ENCODE data around the gene DMXL2.
"Not testable (repeated sequence)": the region's sequence is repeated elsewhere in the genome, so short reads cannot be mapped to it uniquely, and the experiment has no call there.

DMXL2 gene

DNA sequence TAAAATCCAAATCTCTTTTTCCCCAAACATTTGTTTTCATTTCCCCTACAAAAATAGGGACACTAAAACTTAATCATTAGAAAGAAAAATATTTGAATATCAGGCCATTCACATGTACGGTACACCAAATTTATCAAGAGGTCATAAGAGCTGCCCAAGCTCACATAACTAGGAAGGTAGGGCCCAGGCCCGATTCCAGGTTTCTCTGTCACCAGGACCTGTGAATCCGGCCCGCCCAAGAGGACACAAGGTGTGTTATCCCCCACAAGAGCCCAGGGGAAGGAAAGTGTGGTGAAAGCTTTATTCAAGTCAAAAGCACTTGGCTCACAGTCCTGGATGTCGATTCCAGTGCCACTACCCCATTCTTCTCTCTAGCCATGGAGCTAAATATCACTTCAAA lies 130.6 kb downstream of the DMXL2 start:
- no peak for DNase-seq

GRCh38 chr15:51484781-51485180 lies 137.8 kb downstream of the DMXL2 start:
- no peak for DNase-seq

DNA sequence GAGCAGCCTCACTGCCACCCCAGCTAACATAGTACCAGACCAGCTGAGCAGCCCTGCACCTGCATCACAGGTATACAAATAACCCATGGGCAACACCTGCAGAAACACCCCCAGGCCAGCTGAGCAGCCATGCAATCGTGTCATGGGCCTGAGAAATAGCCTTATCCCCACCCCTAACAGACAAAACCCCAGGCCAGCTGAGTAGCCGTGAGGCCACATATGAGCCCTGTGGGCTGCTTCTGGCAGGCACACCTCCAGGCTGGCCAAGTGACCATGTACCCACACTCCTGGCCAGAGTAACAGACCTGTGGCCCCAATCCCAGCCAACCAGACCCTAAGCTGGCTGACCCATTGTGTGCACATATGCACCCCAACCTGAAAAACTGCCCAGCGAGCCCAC lies 138.6 kb downstream of the DMXL2 start:
- no peak for DNase-seq

DNA sequence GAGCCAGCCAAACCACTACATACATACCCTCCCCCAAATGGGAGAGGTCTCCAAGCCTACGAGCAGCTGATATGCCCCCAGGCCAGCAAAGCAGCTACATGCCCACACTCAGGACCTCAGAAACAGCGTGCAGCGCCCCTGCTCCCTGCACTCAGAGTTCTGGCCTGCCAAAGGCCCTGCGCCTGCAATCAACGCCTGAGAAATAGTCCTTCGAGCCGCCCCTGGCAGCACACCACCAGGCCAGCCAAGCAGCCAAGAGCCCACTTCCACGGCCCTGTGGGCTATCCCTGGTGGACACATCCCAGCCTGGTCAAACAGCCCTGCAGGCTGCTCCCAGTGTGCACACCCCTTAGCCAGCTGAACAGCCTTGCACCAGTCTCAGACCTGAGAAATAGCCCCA lies 139.1 kb downstream of the DMXL2 start:
- DNase-seq, result no peak

- DNase-seq, result no peak
Observed at GRCh38 chr15:51475736-51476135, 146.8 kb downstream of the DMXL2 start.

DNA sequence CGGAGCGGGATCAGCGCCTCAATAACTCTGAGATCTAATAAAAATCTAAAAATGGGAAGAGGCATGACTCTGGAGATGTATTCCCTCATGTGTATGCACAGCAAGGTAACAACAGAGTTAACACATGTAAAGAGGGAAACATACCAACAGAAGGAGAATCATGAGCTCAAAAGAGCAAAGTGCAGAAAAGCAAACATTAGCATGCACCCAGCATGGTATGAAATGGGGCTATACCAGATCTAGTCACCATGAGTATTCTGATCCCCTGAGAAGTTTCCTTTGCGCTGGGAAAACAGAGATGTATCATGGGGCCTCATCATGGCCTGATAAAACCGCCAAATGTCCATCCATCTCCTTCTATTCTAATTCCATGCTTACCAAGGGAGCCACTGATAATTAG lies 152.1 kb downstream of the DMXL2 start:
- no peak for DNase-seq

DNA sequence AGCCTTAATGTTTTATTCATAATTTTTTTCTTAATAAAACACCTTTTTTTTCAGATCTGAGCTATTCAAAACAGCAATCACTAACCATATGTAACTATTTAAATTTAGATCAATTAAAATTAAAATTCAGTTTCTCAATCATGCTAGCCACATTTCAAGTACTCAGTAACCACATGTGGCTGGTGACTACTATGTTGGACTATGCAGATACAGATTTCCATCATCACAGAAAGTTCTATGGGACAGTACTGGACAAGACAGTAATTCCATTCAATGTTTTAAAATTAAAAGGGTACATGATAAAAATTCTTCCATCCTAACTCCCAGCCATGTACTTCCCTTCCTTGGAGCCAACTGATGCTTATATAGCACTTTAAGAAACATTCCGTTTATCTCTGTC lies 161.8 kb downstream of the DMXL2 start:
- DNase-seq, result no peak

GRCh38 chr15:51450001-51450400 lies 172.6 kb downstream of the DMXL2 start:
- DNase-seq, result no peak

DNA sequence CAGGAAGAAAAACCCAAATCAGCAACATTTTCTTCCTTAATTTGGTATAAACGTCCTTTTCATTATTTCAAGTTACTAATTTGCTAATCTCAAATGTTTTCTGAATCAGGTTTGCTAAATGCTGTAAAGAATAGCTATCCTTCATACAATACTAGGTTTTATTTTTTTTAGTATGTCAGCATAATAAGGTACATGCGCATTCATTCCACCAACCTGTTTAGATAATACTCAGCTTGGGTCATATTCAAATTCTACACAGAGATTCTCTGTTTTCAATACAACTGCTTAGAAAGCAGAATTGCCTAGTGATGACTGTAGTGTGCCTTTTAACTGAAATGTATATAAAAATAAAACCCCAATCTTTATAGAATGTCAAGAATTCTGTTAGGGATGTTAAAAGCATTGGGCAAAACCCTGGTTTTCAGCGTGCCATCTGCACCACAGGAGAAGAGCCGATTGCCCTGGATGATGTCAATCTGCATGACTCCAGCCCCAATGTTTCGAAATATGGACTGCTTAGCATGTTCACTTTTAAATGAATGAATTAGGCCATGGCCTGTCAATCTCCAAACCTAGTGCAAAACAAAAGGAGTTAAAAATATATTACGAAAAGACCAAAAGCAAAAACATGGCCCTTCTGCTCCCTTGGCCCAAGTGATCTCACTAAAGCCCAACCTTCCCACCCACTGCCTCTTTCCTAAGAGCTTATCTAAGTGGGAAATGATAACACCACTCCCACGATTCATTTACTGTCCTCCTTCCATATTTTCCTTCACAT lies 173.8 kb downstream of the DMXL2 start:
- DNase-seq, result no peak

DNA sequence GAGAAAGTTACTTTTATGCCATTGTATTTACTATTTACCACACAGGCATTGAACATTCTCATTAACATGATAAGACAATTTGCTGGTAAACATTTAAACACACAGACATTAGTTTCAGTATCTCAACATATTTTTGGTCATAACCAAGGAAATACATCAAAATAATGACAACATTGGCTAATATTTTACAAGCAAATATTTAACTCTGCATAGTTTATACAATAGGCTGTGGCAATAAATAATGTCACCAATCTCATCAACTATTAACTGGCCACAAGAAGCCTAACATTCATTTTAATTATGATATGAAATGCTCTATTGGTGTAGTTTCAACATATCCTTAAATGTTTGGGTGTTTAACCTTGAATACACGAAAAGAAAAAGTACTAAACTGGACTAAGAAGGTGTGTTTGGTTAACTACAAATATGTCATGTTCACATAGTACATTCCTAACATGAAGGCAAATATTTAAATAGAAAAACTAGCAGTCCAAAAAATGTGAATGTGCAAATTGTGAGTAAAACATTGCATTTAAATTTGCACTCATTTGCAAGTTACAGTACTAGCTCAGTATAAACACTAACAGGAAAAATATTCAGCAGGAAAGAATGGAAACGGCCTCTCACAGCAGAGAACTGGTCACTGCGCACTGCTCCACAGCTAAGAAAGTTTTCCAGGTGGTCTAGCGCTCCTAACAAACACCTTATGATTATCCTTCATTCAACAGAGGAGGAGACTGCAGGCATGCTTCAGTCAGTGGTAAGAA lies 174.5 kb downstream of the DMXL2 start:
- DNase-seq, result no peak

- not testable (repeated sequence) for DNase-seq
Observed at GRCh38 chr15:51446029-51446744, 176.4 kb downstream of the DMXL2 start.

DNA sequence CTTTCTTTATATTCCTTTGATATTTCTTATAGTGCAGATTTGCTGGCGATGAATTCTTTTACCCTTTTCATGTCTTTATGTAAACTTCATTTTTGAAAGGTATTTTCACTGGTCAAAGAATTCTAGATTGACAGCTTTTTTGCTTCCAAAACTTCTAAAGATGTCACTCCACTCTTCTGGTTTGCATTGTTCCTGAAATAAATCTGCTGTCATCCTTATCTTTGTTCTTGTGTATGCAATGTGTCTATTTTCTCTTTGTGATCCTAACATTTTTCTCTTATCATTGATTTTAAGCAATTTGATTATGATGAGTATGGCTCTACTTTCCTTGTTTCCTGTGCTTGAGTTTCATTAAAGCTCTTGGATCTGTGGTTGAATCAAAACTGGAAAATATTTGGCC lies 177.8 kb downstream of the DMXL2 start:
- no peak for DNase-seq

DNA sequence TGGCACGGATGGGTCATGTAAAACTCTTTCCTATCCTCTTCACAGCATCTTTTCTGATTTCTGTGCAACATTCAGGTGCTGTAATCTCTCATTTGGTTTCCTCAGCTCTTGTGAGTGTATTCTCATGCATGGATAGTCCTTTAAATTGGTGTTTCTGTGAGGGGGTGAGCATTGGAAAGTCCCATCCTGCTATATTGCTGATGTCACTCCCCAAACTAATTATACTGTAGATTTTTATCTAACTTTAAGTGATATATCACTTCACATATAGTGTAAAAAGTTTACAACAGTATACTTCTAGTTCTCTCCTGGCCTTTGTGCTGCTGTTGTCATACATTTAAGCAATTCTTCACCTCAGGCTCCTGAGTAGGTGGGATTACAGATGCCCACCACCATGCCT lies 178.5 kb downstream of the DMXL2 start:
- DNase-seq, result no peak

DNA sequence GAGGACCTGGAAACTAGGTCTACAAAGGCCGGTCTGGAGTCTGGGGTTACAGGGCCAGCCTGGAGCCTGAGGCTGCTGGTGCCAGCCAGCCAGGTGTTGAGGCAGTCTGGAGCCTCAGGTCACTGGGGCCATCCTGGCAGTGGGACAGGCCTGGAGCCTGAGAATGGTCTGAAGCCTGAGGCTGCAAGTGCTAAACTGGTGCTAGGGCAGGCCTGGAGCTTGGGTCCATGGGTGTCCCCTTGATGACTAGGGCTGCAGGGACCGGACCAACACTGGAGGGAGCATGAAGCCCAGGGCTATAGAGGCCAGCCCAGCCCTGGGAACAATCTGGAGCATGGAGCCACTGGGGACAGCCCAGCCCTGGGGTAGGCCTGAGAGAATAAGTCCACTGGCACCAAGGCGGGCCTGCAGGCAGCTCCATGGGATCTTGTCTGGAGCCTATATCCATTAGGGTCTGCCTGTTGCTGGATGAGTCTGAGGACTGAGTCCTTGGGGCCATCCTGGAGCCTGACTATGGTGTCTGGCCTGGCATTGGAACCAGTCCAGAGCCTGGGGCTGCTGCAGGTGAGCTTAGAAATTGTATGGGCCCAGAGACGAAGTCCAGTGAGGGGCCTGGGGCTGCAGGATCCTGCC lies 179.2 kb downstream of the DMXL2 start:
- no peak for DNase-seq

DNA sequence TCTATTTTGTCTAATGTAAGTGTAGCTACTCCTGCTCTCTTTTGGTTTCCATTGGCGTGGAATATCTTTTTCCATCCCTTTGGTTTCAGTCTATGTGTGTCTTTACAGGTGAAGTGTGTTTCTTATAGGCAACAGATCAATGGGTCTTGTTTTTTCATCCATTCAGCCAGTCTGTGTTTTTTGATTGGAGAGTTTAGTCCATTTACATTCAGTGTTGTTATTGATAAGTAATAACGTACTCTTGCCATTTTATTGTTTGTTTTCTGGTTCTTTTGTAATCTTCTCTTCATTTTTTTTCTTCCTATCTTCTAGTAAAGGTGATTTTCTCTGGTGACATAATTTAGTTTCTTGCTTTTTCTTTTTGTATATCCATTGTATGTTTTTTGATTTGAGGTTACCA lies 184.0 kb downstream of the DMXL2 start:
- no peak for DNase-seq

- no peak for DNase-seq
Observed at GRCh38 chr15:51425517-51426040, 197.0 kb downstream of the DMXL2 start.

GRCh38 chr15:51424780-51425179 lies 197.8 kb downstream of the DMXL2 start:
- no peak for DNase-seq

- not testable (repeated sequence) for DNase-seq
Observed at GRCh38 chr15:51423040-51423439, 199.5 kb downstream of the DMXL2 start.

DNA sequence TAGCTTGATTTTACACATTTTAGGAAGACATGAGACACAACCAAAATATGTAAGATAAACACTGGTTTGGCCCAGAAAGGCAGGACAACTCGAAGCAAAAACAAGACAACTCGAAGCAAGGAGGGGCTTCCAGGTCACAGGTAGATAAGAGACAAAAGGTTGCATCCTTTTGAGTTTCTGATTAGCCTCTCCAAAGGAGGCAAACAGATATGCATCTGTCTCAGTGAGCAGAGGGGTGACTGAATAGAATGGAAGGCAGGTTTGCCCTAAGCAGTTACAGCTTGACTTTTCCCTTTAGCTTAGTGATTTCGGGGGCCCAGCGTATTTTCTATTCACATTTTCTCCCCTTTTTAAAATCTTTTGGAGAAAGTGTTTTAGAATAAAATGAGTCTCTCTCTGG lies 206.4 kb downstream of the DMXL2 start:
- no peak for DNase-seq

GRCh38 chr15:51414256-51414860 lies 208.2 kb downstream of the DMXL2 start:
- DNase-seq, result no peak

- DNase-seq, result no peak
Observed at GRCh38 chr15:51405693-51406523, 216.7 kb downstream of the DMXL2 start.

All from stimulated activated CD4-positive, alpha-beta T cell treated with anti-CD3 and anti-CD28 coated beads, Interleukin-12 subunit alpha, Interleukin-12 subunit beta, amount 100 ng/mL, for 4 hours (primary cell).